Neural cell (in vitro differentiated cells): ENCODE results near the gene MAPK8IP3.

Source experiments
- CTCF ChIP-seq: fragments of 450-650 bp; IDR thresholded peaks from 2 replicates; pipeline ENCODE4 v1.5.1; 2014; ENCODE audit warnings: antibody characterized with exemption, mild to moderate bottlenecking, moderate library complexity; ENCODE audit not compliant: poor library complexity, severe bottlenecking
- EP300 ChIP-seq: fragments of 450-650 bp; conservative IDR thresholded peaks from 2 replicates; pipeline ENCODE4 v1.6.1; 2014; ENCODE audit warnings: antibody characterized with exemption, mild to moderate bottlenecking, moderate library complexity; ENCODE audit not compliant: poor library complexity, severe bottlenecking
- EZH2 ChIP-seq: fragments of 200-600, 300-800 bp; shearing (Covaris generic), sonication (generic); IDR thresholded peaks from 2 replicates; pipeline ENCODE4 v1.6.1; 2014; ENCODE audit warnings: antibody characterized with exemption, low read length, borderline replicate concordance, mild to moderate bottlenecking; ENCODE audit not compliant: insufficient read depth, poor library complexity, severe bottlenecking
- POLR2AphosphoS5 ChIP-seq: IDR thresholded peaks from 2 replicates; pipeline ENCODE4 v1.6.1; 2012
- TF ChIP-seq, protein P1 (sequence below): IDR thresholded peaks from 2 replicates; pipeline ENCODE4 v1.6.1; 2012; ENCODE audit warnings: borderline replicate concordance

GRCh38 chr16:1731073-1731472 lies 25.1 kb downstream of the MAPK8IP3 start:
- TF ChIP-seq EZH2 (no peak), POLR2AphosphoS5 (no peak), CTCF (no peak), EP300 (no peak)
- TF ChIP-seq, protein P1, sequence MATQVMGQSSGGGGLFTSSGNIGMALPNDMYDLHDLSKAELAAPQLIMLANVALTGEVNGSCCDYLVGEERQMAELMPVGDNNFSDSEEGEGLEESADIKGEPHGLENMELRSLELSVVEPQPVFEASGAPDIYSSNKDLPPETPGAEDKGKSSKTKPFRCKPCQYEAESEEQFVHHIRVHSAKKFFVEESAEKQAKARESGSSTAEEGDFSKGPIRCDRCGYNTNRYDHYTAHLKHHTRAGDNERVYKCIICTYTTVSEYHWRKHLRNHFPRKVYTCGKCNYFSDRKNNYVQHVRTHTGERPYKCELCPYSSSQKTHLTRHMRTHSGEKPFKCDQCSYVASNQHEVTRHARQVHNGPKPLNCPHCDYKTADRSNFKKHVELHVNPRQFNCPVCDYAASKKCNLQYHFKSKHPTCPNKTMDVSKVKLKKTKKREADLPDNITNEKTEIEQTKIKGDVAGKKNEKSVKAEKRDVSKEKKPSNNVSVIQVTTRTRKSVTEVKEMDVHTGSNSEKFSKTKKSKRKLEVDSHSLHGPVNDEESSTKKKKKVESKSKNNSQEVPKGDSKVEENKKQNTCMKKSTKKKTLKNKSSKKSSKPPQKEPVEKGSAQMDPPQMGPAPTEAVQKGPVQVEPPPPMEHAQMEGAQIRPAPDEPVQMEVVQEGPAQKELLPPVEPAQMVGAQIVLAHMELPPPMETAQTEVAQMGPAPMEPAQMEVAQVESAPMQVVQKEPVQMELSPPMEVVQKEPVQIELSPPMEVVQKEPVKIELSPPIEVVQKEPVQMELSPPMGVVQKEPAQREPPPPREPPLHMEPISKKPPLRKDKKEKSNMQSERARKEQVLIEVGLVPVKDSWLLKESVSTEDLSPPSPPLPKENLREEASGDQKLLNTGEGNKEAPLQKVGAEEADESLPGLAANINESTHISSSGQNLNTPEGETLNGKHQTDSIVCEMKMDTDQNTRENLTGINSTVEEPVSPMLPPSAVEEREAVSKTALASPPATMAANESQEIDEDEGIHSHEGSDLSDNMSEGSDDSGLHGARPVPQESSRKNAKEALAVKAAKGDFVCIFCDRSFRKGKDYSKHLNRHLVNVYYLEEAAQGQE, result no peak
